Measurements from ENCODE around the gene ACSL6.
"Not testable (repeated sequence)": the region's sequence is repeated elsewhere in the genome, so short reads cannot be mapped to it uniquely, and the experiment has no call there.

The ACSL6 gene

GRCh38 chr5:131928957-131929356 is 82.5 kb downstream of the ACSL6 start:
- Histone ChIP-seq H3K27ac (no peak overlapping the region), H3K4me3 (no peak overlapping the region), H3K36me3 (no peaks in the 10 kb centered on the region), H3K4me2 (no peak overlapping the region), H3K9me3 (peaks cover 24% of the 10 kb centered on the region), H3K4me1 (no peaks in the 10 kb centered on the region), H4K20me1 (no peaks in the 10 kb centered on the region), H3K9ac (no peak overlapping the region), H3K27me3 (no peaks in the 10 kb centered on the region)
- TF ChIP-seq Cebpa-rat (IDR thresholded peaks at IDR 0.05), result no peak

GRCh38 chr5:131926168-131926567 is 85.3 kb downstream of the ACSL6 start:
- Histone ChIP-seq H3K27ac (no peak overlapping the region), H3K27me3 (no peaks in the 10 kb centered on the region), H3K36me3 (no peaks in the 10 kb centered on the region), H3K4me1 (no peaks in the 10 kb centered on the region), H3K9me3 (peaks cover 24% of the 10 kb centered on the region), H3K4me3 (no peak overlapping the region), H3K9ac (no peak overlapping the region), H3K4me2 (no peak overlapping the region), H4K20me1 (no peaks in the 10 kb centered on the region)
- TF ChIP-seq Cebpa-rat (IDR thresholded peaks at IDR 0.05), result no peak

GRCh38 chr5:131916481-131916880 is 95.0 kb downstream of the ACSL6 start:
- H3K4me3 ChIP-seq, result no peak overlapping the region

GRCh38 chr5:131914472-131914871 is 97.0 kb downstream of the ACSL6 start:
- TF ChIP-seq Cebpa-rat (IDR thresholded peaks at IDR 0.05), result no peak
- H3K4me1 ChIP-seq, result no peaks in the 10 kb centered on the region
- no peaks in the 10 kb centered on the region for H3K36me3 ChIP-seq

More at GRCh38 chr5:131916481-131916880, 95.0 kb downstream of the ACSL6 start:
- Histone ChIP-seq H3K27ac (no peak overlapping the region), H3K4me1 (no peaks in the 10 kb centered on the region), H3K4me2 (no peak overlapping the region), H4K20me1 (no peaks in the 10 kb centered on the region), H3K9me3 (no peaks in the 10 kb centered on the region), H3K36me3 (no peaks in the 10 kb centered on the region), H3K9ac (no peak overlapping the region), H3K27me3 (no peaks in the 10 kb centered on the region)
- no peak for TF ChIP-seq Cebpa-rat (IDR thresholded peaks at IDR 0.05)

GRCh38 chr5:131913603-131914002 is 97.9 kb downstream of the ACSL6 start:
- Histone ChIP-seq H3K4me3 (no peak overlapping the region), H3K4me2 (no peak overlapping the region), H3K9ac (no peak overlapping the region), H3K9me3 (no peaks in the 10 kb centered on the region), H3K4me1 (no peaks in the 10 kb centered on the region), H4K20me1 (no peaks in the 10 kb centered on the region), H3K27me3 (no peaks in the 10 kb centered on the region), H3K27ac (no peak overlapping the region), H3K36me3 (no peaks in the 10 kb centered on the region)
- TF ChIP-seq Cebpa-rat (IDR thresholded peaks at IDR 0.05), result no peak

More at GRCh38 chr5:131914472-131914871, 97.0 kb downstream of the ACSL6 start:
- Histone ChIP-seq H3K4me2 (no peak overlapping the region), H3K9ac (no peak overlapping the region), H4K20me1 (no peaks in the 10 kb centered on the region), H3K9me3 (no peaks in the 10 kb centered on the region), H3K27ac (no peak overlapping the region), H3K27me3 (no peaks in the 10 kb centered on the region), H3K4me3 (no peak overlapping the region)

GRCh38 chr5:131906668-131907067 is 104.8 kb downstream of the ACSL6 start:
- no peak for TF ChIP-seq Cebpa-rat (IDR thresholded peaks at IDR 0.05)
- Histone ChIP-seq H3K9ac (no peak overlapping the region), H3K27me3 (no peaks in the 10 kb centered on the region), H3K4me1 (0 out of 2 replicates have a peak, but pooled peaks cover 6% of the 10 kb centered on the region), H3K36me3 (no peaks in the 10 kb centered on the region), H3K27ac (no peak overlapping the region), H3K9me3 (peaks cover 15% of the 10 kb centered on the region), H3K4me3 (no peak overlapping the region), H4K20me1 (no peaks in the 10 kb centered on the region), H3K4me2 (no peak overlapping the region)

GRCh38 chr5:131902266-131902665 is 109.2 kb downstream of the ACSL6 start:
- H3K9ac ChIP-seq, H3K4me2 ChIP-seq, H3K27ac ChIP-seq, H3K36me3 ChIP-seq, H3K4me1 ChIP-seq, H4K20me1 ChIP-seq, H3K27me3 ChIP-seq, H3K4me3 ChIP-seq: not testable (repeated sequence)
- H3K9me3 ChIP-seq, result peaks cover 43% of the 10 kb centered on the region

All from BLaER1 (cell line).